ENCODE measurements around the gene CCL1.

Gene CCL1

DNA sequence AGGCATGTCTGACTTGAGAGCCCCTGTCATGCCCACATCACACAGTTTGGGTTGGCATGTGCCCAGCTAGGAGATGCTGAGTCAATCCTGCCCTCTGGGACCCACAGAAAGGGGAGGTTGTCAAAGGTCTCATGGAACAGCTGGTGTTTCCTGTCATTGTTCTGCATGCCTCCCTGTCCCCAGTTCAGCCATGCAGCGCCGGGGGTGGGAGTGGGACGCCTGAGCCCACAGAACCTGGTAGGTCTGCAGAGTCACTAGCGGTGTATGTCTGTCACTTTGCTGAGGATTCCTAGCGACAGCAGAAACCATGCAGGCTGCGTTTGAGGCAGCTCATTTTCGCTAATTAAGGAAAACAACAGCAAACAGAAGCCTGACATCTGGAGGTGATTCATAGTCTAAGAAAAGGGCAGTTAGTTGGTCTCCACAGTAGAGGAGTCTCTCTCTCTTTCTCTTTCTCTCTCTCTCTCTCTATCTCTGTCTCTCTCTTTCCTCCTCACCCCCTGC, 19.6 kb upstream of the CCL1 start:
- no peak for DNase-seq (ENCODE audit: low spot score)

- DNase-seq (ENCODE audit: low spot score) = no peak
Measured at GRCh38 chr17:34379868-34380267, 16.8 kb upstream of the CCL1 start.

DNA sequence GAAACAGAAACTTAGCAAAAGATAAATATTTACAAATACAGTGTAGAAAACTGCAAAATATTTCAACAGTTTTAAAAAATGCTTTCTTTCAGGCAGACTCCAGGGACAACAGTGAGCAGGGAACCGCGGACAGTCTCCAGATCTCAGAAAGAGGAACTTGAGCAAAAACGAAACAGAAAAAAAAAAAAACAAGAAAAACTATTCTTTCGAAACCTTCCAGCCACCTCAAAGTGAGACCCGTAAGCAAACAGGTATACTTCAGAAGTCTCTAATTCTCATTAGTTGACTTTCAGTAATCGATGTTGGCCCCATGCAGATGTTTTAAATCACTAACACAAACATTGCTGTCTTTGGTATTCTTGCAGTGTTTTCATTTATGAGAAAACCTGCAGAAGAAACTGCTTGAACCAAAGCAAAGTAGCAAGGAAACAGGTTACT, 15.7 kb upstream of the CCL1 start:
- DNase-seq (ENCODE audit: low spot score) = no peak

DNA sequence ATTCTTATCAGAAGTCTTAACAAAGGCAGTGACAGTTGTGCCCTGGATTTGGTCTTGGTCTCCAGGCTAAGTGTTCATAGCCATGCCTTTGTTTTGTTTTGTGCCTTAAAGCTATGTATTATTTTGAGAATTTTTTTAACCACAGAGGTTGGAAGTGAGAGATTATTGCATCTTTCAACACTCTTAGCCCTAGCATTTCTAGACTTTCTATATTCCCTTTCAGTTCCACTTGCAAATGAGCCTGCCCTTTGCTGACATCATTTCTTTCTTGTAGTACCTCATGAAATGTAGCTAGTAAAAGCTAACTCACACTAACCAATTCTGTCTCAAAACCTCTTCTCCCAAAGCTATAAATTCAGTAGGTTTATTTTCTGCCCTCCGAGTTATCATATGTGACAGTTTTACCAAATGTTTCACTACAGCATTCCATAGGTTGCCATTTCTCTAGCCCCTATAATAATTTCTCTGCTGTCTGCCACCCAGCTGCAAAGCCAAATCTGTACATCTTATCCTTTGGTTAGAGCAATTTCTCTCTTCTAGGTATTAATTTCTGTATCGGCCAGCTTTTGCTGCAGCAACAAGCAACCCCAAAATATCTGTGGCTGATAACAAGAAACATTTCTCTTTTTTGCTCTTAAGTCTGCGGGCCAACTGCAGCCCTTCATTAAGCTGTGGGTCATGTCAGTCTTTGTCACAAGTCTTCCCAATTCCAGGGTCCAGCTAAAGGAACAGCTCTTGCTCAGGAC, 14.2 kb upstream of the CCL1 start:
- DNase-seq (ENCODE audit: low spot score) = no peak

- DNase-seq (ENCODE audit: low spot score) = no peak
Measured at GRCh38 chr17:34375426-34375997, 12.5 kb upstream of the CCL1 start.

DNA sequence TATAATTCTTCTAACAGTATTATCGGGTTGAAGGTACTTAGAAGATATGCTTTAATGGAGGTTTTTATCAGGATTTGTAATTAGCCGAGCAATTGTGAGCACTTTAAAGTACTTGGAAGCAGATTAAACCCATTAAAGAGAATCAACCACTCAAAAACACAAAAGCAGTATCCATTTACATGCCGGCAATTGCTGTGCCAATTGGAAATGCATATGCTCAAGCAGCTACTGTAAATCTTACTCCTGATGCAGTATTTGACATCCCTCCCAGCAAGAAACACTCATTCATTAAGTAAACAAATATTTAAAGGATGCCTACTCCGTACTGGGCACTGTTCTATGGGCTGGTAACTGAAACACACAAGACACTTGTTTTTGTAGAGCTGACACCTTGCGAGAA, 11.4 kb upstream of the CCL1 start:
- DNase-seq (ENCODE audit: low spot score) = no peak

GRCh38 chr17:34371405-34372100, 8.5 kb upstream of the CCL1 start:
- no peak for DNase-seq (ENCODE audit: low spot score)

DNA sequence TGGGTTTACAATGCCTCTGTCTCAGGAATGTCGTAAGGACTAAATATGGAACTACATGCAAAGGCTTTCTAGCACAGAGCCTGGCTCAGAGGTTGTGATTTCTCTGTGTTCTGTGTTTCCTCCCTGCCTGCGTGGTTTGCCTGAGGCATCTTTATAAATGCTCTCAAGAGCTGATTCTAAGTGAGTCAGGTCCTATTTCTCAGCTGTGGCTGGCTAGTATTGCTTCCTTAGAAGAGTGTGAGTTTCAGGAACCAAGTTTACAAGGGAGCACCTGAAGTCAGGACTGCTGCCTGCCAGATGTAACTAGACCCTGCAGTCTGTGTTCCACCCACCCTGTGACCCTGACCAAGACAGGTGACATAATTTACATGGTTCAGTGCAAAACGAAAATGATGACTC, 8.0 kb upstream of the CCL1 start:
- DNase-seq (ENCODE audit: low spot score) = no peak

DNA sequence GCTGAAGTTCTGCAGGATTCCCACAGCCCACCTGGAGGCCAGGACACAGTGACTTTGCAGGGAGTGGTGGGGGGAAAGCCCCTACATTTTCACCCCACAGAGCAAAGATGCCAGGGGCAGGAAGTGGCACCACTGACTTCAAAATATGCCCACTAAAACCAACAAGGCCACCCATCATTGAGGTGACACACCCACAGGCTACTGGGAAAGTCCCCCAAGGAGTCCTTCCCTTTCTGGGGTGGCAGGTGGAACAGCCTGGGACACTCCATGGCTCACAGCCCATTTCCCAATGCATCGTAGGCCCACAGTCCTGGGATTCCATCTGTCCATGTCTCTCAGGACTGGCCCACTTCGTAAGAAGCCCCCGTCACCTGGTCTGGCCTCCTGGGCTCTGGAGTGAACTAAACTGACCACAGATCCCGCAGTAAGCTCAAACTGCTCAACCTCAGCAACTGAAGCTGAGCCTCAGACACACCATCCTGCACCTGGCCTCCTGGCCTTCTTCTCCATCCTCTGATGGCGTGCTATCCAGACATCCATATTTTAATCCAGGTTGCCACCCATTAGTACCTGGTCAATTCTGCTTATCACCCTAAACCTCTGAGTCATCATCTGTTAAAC, 7.5 kb upstream of the CCL1 start:
- DNase-seq (ENCODE audit: low spot score) = no peak

DNA sequence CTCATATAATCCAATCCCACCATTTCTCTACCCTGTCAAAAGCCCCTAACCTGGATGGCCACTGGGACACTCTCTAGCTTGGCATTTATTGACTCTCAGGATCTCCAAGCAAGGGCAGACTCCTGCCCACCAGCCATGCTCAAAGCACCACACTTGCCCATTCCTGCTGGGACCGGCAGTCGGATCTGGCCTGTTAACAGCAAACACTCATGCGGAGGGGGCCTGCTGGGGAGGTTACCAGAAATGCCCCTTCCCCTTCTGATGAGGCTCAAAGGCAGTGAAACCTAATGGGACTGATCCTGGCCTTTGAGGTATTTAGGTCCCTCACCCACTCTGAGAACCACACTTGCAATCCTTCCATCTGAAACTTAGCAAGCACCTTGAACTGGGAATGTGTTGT, 6.5 kb upstream of the CCL1 start:
- DNase-seq (ENCODE audit: low spot score) = no peak

- DNase-seq (ENCODE audit: low spot score) = no peak
Measured at GRCh38 chr17:34368946-34369500, 6.0 kb upstream of the CCL1 start.

- DNase-seq (ENCODE audit: low spot score) = no peak
Measured at GRCh38 chr17:34368196-34368945, 5.3 kb upstream of the CCL1 start.

DNA sequence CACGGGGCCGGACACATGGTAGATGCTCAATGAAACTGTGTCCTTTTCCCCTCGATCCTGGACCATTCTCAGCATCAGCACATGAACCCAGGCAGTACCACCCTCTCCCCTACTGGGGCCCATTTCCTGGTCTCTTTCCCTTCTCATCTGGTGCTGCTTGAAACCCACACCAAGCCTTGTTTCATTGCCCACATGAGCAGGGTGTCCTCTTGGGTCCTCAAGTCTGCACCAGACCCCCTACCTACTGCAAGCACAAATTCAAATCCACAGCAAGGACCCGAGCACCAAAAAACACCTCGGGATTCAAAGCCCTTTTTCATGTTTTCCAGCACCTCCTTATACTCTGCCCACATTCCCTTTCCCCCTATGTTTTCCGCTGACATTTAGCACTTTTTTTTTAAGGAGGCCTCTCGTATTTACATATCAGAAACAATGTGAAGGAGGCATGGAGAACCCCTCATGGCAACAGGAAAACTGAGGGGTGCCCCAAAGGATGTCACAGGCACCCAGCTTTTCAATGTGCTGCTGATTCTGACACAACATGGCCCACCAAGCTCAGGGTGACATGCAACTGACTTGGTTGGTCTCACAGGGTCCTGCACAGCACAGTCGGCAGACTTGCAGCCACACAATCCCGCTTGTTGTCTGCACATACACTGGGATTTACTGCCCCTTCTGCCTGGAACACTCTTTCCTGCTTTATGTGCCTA, 4.6 kb upstream of the CCL1 start:
- no peak for DNase-seq (ENCODE audit: low spot score)

DNA sequence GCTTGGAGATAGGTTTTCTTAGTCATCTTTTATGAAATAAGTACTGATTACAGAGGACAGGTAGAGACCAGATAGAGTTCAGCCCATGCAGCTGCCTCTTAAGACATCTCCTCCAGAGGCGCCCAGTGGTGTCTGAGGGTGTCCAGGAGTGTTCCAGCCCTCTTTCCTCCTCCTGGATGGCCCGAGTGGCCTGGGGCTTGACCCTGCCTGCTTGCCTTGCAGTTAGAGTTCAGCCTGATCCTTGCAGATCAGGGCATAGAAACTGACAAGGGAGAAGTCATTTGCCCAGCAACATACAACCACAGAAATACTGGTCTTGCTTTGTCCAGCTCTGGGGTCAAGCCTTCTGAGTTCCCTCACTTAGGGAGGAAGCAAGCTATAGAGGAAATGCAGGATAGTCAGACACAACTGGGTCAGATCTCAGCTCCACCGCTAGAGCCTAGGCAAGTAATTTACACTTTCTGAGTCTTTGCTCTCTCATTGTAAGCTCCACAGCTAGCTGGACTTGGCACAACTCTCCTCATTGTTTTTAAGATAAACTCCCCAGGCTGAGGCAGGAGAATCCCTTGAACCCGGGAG, 3.6 kb upstream of the CCL1 start:
- DNase-seq (ENCODE audit: low spot score) = no peak

DNA sequence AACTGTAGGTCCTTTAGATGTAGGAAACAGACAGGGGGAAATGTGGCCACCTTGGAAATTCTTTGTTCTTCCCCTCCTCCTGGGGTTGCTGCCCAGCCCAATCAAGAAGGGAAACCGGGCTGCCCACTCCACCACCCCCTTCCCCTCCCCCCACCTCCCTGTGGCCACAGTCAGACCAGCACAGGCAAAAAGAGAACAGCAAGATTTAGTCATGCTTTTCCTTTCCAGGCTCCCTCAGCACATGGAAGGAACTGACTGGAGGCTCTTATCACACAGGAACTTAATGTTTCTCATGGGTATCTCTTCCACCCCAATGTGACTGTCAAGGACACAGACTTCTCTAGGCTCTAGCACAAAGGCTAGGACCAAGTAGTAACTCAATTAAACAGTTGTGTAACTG, 3.0 kb upstream of the CCL1 start:
- no peak for DNase-seq (ENCODE audit: low spot score)

- no peak for DNase-seq (ENCODE audit: low spot score)
Measured at GRCh38 chr17:34365340-34365739, 2.3 kb upstream of the CCL1 start.

DNA sequence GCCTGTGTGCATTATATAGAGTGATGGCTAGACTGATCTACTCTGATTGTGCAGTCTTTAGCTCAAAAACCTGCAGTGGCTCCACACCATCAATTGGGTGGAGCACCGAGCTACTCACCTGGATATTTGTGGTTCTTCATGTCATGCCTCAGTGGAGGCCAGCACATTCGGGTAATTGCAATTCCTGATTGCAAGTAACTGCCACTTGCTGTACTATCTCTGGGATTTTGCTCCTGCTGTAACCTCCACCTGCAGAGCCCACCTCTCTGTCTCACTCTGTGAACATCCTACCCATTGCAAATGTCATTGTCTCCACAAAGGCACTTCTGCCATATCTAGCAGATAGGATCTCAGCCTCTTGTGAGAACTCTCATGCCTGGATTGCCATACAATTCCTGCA, 1.7 kb upstream of the CCL1 start:
- DNase-seq (ENCODE audit: low spot score) = no peak

- DNase-seq (ENCODE audit: low spot score) = peak; percentile 39
Measured at GRCh38 chr17:34361478-34362061, 1.5 kb downstream of the CCL1 start.

- no peak for DNase-seq (ENCODE audit: low spot score)
Measured at GRCh38 chr17:34360601-34361270, 2.3 kb downstream of the CCL1 start.

DNA sequence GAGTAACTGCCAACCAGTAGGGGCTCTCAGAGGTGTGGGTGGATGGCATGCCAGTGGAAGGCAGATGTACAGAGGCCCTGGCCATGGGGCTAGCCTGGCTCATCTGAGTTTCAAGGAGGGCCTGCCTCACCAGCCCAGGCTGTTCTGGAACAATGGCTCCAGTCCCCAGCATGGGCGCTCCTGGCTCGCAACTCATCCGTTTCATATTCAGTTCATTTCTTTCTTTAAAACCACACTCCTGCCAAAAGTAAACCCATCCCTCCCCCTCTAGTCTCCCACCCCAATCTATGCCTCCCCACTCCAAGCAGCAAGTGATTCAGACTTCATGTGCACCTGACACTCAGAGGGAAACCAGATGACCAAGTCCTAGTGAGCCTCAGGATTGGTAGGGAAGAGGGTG, 4.4 kb downstream of the CCL1 start:
- no peak for DNase-seq (ENCODE audit: low spot score)
